RCC 7860 (cell line): ENCODE results near the gene SCTR.

Source experiments
- DNase-seq: peaks from one replicate; pipeline ENCODE4 v3.0.0-alpha.2; 2015; ENCODE audit warnings: low spot score
- FAIRE-seq: peaks from 2 replicates; lab custom pipeline; 2012; peaks lifted over from hg19 to GRCh38; lab: Jason Lieb, UNC

SCTR gene

GRCh38 chr2:119488245-119489214, 35.8 kb downstream of the SCTR start:
- DNase-seq (no peak), FAIRE-seq (no peak)

- peak; percentile 87 for DNase-seq
- FAIRE-seq = peak; percentile 94
Measured at GRCh38 chr2:119487434-119488244, 36.6 kb downstream of the SCTR start.

GRCh38 chr2:119486886-119487285, 37.4 kb downstream of the SCTR start:
- peak; percentile 92 for DNase-seq

GRCh38 chr2:119486196-119486827, 38.0 kb downstream of the SCTR start:
- DNase-seq (no peak), FAIRE-seq (no peak)

More at GRCh38 chr2:119486886-119487285, 37.4 kb downstream of the SCTR start:
- peak; percentile 97 for FAIRE-seq

GRCh38 chr2:119485336-119486110, 38.8 kb downstream of the SCTR start:
- DNase-seq = peak; percentile 60

GRCh38 chr2:119484834-119485233, 39.4 kb downstream of the SCTR start:
- peak; percentile 64 for DNase-seq
- FAIRE-seq = peak; percentile 69

More at GRCh38 chr2:119485336-119486110, 38.8 kb downstream of the SCTR start:
- no peak for FAIRE-seq

- DNase-seq = no peak
- no peak for FAIRE-seq
Measured at GRCh38 chr2:119483896-119484718, 40.2 kb downstream of the SCTR start.

- DNase-seq (no peak), FAIRE-seq (no peak)
Measured at GRCh38 chr2:119483395-119483753, 40.9 kb downstream of the SCTR start.

- no peak for DNase-seq
Measured at GRCh38 chr2:119482481-119483394, 41.5 kb downstream of the SCTR start.

GRCh38 chr2:119481501-119482455, 42.5 kb downstream of the SCTR start:
- DNase-seq (no peak), FAIRE-seq (no peak)

More at GRCh38 chr2:119482481-119483394, 41.5 kb downstream of the SCTR start:
- FAIRE-seq = no peak

- FAIRE-seq = no peak
- DNase-seq = no peak
Measured at GRCh38 chr2:119480718-119481142, 43.6 kb downstream of the SCTR start.

- DNase-seq (no peak), FAIRE-seq (no peak)
Measured at GRCh38 chr2:119480184-119480583, 44.1 kb downstream of the SCTR start.

- FAIRE-seq = no peak
- DNase-seq = no peak
Measured at GRCh38 chr2:119478978-119479295, 45.3 kb downstream of the SCTR start.

GRCh38 chr2:119478188-119478977, 45.9 kb downstream of the SCTR start:
- FAIRE-seq = no peak
- DNase-seq = no peak

GRCh38 chr2:119477113-119477505, 47.2 kb downstream of the SCTR start:
- no peak for FAIRE-seq
- no peak for DNase-seq

GRCh38 chr2:119476301-119477112, 47.8 kb downstream of the SCTR start:
- FAIRE-seq (peak; percentile 18), DNase-seq (peak; percentile 67)
